ENCODE data around the gene TMEM242.

Gene TMEM242

GRCh38 chr6:157284738-157285421, 38.4 kb downstream of the TMEM242 start:
- in situ Hi-C loops (cut with MboI; ENCODE audit: low pct_unique_long_range_greater_than_20kb, low sequenced_read_pairs, unreplicated experiment): no loop called here
- TF ChIP-seq CTCF (IDR thresholded peaks at IDR 0.05; ENCODE audit: extremely low read depth, insufficient read depth, missing control alignments): no peak
- no peak for DNase-seq (ENCODE audit: low spot score)

- no peak for TF ChIP-seq CTCF (IDR thresholded peaks at IDR 0.05; ENCODE audit: extremely low read depth, insufficient read depth, missing control alignments)
Measured at GRCh38 chr6:157283900-157284737, 39.2 kb downstream of the TMEM242 start.

GRCh38 chr6:157283330-157283898, 39.9 kb downstream of the TMEM242 start:
- no peak for TF ChIP-seq CTCF (IDR thresholded peaks at IDR 0.05; ENCODE audit: extremely low read depth, insufficient read depth, missing control alignments)
- no peak for DNase-seq (ENCODE audit: low spot score)
- in situ Hi-C loops (cut with MboI; ENCODE audit: low pct_unique_long_range_greater_than_20kb, low sequenced_read_pairs, unreplicated experiment): no loop called here

More at GRCh38 chr6:157283900-157284737, 39.2 kb downstream of the TMEM242 start:
- in situ Hi-C loops (cut with MboI; ENCODE audit: low pct_unique_long_range_greater_than_20kb, low sequenced_read_pairs, unreplicated experiment): no loop called here
- DNase-seq (ENCODE audit: low spot score): no peak

GRCh38 chr6:157282284-157282683, 41.0 kb downstream of the TMEM242 start:
- no peak for DNase-seq (ENCODE audit: low spot score)
- no peak for TF ChIP-seq CTCF (IDR thresholded peaks at IDR 0.05; ENCODE audit: extremely low read depth, insufficient read depth, missing control alignments)
- in situ Hi-C loops (cut with MboI; ENCODE audit: low pct_unique_long_range_greater_than_20kb, low sequenced_read_pairs, unreplicated experiment): no loop called here

- in situ Hi-C loops (cut with MboI; ENCODE audit: low pct_unique_long_range_greater_than_20kb, low sequenced_read_pairs, unreplicated experiment): no loop called here
- TF ChIP-seq CTCF (IDR thresholded peaks at IDR 0.05; ENCODE audit: extremely low read depth, insufficient read depth, missing control alignments): no peak
- DNase-seq (ENCODE audit: low spot score): no peak
Measured at GRCh38 chr6:157281570-157281969, 41.7 kb downstream of the TMEM242 start.

- TF ChIP-seq CTCF (IDR thresholded peaks at IDR 0.05; ENCODE audit: extremely low read depth, insufficient read depth, missing control alignments): no peak
- DNase-seq (ENCODE audit: low spot score): no peak
- in situ Hi-C loops (cut with MboI; ENCODE audit: low pct_unique_long_range_greater_than_20kb, low sequenced_read_pairs, unreplicated experiment): no loop called here
Measured at GRCh38 chr6:157280947-157281346, 42.4 kb downstream of the TMEM242 start.

Data from GM13977 (cell line).